ENCODE data around the gene MOSPD3. TPM values are rescaled to one million over a fixed set of nuclear protein-coding genes. Genes with fewer than 3 reads are reported as not detected.

Gene MOSPD3
- total RNA-seq, 2 donors from 2014 or later = 9.2 to 29.6 TPM

- no peaks in the 10 kb centered on the region for H3K27me3 ChIP-seq (replicated peaks; ENCODE audit: insufficient read depth)
- peaks cover 8 to 25% of the 10 kb centered on the region in 2 donors for H3K4me1 ChIP-seq (ENCODE audit: control insufficient read depth in 1 of 2, low read depth in 2 of 2)
- H3K4me3 ChIP-seq = no peak overlapping the region
- no peaks in the 10 kb centered on the region for H3K9me3 ChIP-seq
- H3K36me3 ChIP-seq = peaks cover 56% of the 10 kb centered on the region
- no peak for TF ChIP-seq CTCF (IDR thresholded peaks at IDR 0.05)
- ATAC-seq (ENCODE audit: insufficient number of reproducible peaks, low FRiP score, low read depth) (no peak), DNase-seq (ENCODE audit: low spot score) (no peak)
- H3K27ac ChIP-seq = no peak overlapping the region
Measured at GRCh38 chr7:100580466-100581283, 31.7 kb upstream of the MOSPD3 start.

GRCh38 chr7:100582041-100582579 lies 30.2 kb upstream of the MOSPD3 start:
- no peak overlapping the region for H3K27ac ChIP-seq
- no peak for DNase-seq (ENCODE audit: low spot score)
- H3K36me3 ChIP-seq = peaks cover 42% of the 10 kb centered on the region
- H3K4me1 ChIP-seq (ENCODE audit: control insufficient read depth in 1 of 2, low read depth in 2 of 2) = peaks cover 8 to 27% of the 10 kb centered on the region in 2 donors
- no peak for ATAC-seq (ENCODE audit: insufficient number of reproducible peaks, low FRiP score, low read depth)
- H3K27me3 ChIP-seq (replicated peaks; ENCODE audit: insufficient read depth) = no peaks in the 10 kb centered on the region
- no peak for TF ChIP-seq CTCF (IDR thresholded peaks at IDR 0.05)
- no peaks in the 10 kb centered on the region for H3K9me3 ChIP-seq
- H3K4me3 ChIP-seq = no peak overlapping the region

- Histone ChIP-seq H3K4me3 (no peak overlapping the region), H3K9me3 (no peaks in the 10 kb centered on the region), H3K27ac (no peak overlapping the region), H3K4me1 (ENCODE audit: control insufficient read depth in 1 of 2, low read depth in 2 of 2) (peaks cover 10 to 32% of the 10 kb centered on the region in 2 donors), H3K27me3 (replicated peaks; ENCODE audit: insufficient read depth) (no peaks in the 10 kb centered on the region), H3K36me3 (peaks cover 36% of the 10 kb centered on the region)
- ATAC-seq (ENCODE audit: insufficient number of reproducible peaks, low FRiP score, low read depth) = no peak
- TF ChIP-seq CTCF (IDR thresholded peaks at IDR 0.05) = no peak
- no peak for DNase-seq (ENCODE audit: low spot score)
Measured at GRCh38 chr7:100582650-100583049, 29.7 kb upstream of the MOSPD3 start.

- peaks cover 10 to 32% of the 10 kb centered on the region in 2 donors for H3K4me1 ChIP-seq (ENCODE audit: control insufficient read depth in 1 of 2, low read depth in 2 of 2)
- no peak for DNase-seq (ENCODE audit: low spot score)
- no peak for ATAC-seq (ENCODE audit: insufficient number of reproducible peaks, low FRiP score, low read depth)
- peak overlapping the region; percentile 94 for H3K4me3 ChIP-seq
- H3K9me3 ChIP-seq = no peaks in the 10 kb centered on the region
- H3K27ac ChIP-seq = no peak overlapping the region
- H3K27me3 ChIP-seq (replicated peaks; ENCODE audit: insufficient read depth) = no peaks in the 10 kb centered on the region
- TF ChIP-seq CTCF (IDR thresholded peaks at IDR 0.05) = no peak
- H3K36me3 ChIP-seq = peaks cover 29% of the 10 kb centered on the region
Measured at GRCh38 chr7:100583132-100584053, 28.9 kb upstream of the MOSPD3 start.
